GM19240 (cell line): ENCODE data around the gene LRRC72.
"Not testable (repeated sequence)": the region's sequence is repeated elsewhere in the genome, so short reads cannot be mapped to it uniquely, and the experiment has no call there.

ENCODE experiments used
- DNase-seq: peaks from one replicate; pipeline ENCODE4 v3.0.0; 2011; ENCODE audit warnings: low spot score; ENCODE audit not compliant: insufficient read length

LRRC72 gene

GRCh38 chr7:16528520-16528919 lies 1.9 kb downstream of the LRRC72 start:
- no peak for DNase-seq

GRCh38 chr7:16529697-16530096 lies 3.1 kb downstream of the LRRC72 start:
- DNase-seq = no peak

- no peak for DNase-seq
Measured at GRCh38 chr7:16531707-16532106, 5.1 kb downstream of the LRRC72 start.

- DNase-seq = no peak
Measured at GRCh38 chr7:16532272-16532671, 5.6 kb downstream of the LRRC72 start.

- no peak for DNase-seq
Measured at GRCh38 chr7:16535500-16535899, 8.9 kb downstream of the LRRC72 start.

GRCh38 chr7:16540559-16540958 lies 13.9 kb downstream of the LRRC72 start:
- not testable (repeated sequence) for DNase-seq

GRCh38 chr7:16542401-16542800 lies 15.8 kb downstream of the LRRC72 start:
- DNase-seq = no peak

GRCh38 chr7:16543456-16543855 lies 16.8 kb downstream of the LRRC72 start:
- no peak for DNase-seq

- DNase-seq = no peak
Measured at GRCh38 chr7:16546921-16547505, 20.4 kb downstream of the LRRC72 start.

- DNase-seq = no peak
Measured at GRCh38 chr7:16548428-16548827, 21.8 kb downstream of the LRRC72 start.

GRCh38 chr7:16550671-16551070 lies 24.0 kb downstream of the LRRC72 start:
- no peak for DNase-seq

GRCh38 chr7:16554518-16555236 lies 28.1 kb downstream of the LRRC72 start:
- DNase-seq = no peak

- no peak for DNase-seq
Measured at GRCh38 chr7:16556359-16556758, 29.7 kb downstream of the LRRC72 start.

GRCh38 chr7:16558761-16559302 lies 32.2 kb downstream of the LRRC72 start:
- DNase-seq = no peak

GRCh38 chr7:16559497-16560179 lies 33.0 kb downstream of the LRRC72 start:
- no peak for DNase-seq

GRCh38 chr7:16561943-16562342 lies 35.3 kb downstream of the LRRC72 start:
- no peak for DNase-seq

GRCh38 chr7:16562456-16563220 lies 36.0 kb downstream of the LRRC72 start:
- DNase-seq = no peak

GRCh38 chr7:16563281-16564022 lies 36.8 kb downstream of the LRRC72 start:
- no peak for DNase-seq

- no peak for DNase-seq
Measured at GRCh38 chr7:16564023-16564380, 37.4 kb downstream of the LRRC72 start.

GRCh38 chr7:16564909-16565426 lies 38.3 kb downstream of the LRRC72 start:
- peak; percentile 23 for DNase-seq

GRCh38 chr7:16571941-16572340 lies 45.3 kb downstream of the LRRC72 start:
- DNase-seq = no peak
